ENCODE results near the gene NOC4L.
A peak's percentile ranks its signal among the peaks of the same experiment; 100 is the strongest.
"Not testable (repeated sequence)": the region's sequence is repeated elsewhere in the genome, so short reads cannot be mapped to it uniquely, and the experiment has no call there.

The NOC4L gene

DNA sequence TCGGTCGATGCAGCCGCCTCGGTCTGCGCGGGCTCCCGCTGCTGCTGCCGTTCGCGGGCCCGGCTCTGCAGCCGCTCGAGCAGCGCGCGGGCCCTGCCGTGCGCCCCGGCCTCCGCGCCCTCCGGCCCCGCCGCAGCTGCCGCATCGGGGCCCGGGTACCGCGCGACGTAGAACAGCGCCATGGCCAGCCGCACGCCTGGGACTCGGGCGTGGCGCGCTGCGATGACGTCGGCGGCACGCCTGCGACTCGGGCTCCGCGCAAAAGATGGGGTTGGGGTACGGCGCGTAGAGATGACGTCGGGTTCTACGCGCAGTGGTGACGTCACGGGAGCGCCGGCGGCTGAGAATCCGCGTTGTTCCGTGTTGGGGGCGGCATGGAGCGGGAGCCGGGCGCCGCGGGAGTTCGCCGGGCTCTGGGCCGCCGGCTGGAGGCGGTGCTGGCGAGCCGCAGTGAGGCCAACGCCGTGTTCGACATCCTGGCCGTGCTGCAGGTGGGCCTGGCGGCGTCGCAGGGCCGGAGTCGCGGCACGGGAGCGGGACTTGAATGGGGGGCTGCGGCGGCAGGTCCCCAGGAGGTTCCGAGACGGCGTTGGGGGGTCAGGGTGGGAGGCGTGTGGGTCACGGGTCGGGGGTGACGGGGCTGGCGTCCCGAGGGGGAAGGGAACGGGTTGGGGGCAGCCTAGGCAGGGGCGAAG lies at the start of gene NOC4L, which contains the start of gene DDX51:
Gene NOC4L (plus strand): TSS at position 343 of the 695 bp plus-strand sequence. CDS start 32 bp downstream, at position 375.
Gene DDX51 (minus strand): TSS at position 205 of the 695 bp plus-strand sequence. CDS start 23 bp downstream, at position 182.
- DNase-seq, result peak; percentile 91

DNA sequence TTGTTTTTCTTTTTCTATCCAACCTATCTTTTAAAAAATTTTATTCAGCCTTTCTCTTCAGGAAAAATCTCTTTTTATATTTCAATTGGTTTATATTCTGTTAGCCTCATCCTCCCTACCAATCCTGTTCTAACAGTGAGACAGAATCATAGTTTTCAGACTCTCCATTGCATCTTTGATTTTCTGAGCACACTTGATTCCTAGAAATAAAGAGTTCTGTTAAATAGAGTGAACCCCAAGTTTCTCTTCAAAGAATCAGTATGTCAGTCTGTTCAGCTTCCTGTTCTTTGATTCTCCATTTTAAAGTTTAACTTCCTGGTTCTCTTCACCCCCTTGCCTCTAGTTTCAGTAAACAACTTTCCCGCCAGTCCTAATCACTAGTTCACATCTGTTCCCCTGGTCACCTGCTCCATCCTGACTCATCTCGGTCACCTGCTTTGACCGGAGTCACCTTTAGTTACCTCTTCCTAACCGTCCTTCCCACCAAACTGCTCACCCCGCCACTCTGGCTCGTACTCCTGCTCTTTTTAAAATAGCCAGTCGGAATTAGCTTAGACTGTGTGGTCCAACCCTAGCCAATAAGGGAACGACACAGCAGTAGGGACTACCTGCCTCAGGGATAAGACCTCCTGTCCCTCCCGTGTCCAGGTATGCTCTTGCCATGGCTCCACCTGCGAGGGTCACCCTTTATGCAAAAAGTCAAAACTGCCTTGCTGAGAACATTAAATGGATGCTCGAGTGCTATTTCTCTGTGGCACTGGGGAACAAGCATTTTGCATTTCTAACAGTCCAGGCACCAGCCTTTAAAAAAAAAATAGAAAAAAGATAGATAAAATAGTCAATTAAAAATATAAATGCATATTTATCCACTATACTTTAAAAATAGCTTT lies 48.5 kb upstream of the NOC4L start:
- DNase-seq, result no peak

DNA sequence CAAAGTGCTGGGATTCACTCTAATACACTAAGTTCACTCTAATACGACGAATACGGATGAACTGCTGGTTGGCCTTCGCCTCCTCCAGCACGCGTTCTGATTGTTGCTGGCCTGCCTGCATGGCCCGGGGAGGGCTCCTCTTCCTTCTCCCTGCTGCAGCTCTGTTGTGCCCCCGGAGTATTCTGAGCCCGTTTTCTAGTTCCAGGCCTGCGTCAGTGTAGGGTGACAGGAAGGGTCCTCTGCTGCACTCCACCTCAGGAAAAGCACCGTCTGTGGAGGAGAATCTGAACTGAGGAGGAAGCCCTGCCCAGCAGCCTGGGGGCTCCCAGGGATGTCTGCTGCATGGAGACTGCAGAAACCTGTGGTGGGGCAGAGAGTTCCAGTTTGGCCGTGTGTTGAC lies 44.5 kb upstream of the NOC4L start:
- no peak for DNase-seq

DNA sequence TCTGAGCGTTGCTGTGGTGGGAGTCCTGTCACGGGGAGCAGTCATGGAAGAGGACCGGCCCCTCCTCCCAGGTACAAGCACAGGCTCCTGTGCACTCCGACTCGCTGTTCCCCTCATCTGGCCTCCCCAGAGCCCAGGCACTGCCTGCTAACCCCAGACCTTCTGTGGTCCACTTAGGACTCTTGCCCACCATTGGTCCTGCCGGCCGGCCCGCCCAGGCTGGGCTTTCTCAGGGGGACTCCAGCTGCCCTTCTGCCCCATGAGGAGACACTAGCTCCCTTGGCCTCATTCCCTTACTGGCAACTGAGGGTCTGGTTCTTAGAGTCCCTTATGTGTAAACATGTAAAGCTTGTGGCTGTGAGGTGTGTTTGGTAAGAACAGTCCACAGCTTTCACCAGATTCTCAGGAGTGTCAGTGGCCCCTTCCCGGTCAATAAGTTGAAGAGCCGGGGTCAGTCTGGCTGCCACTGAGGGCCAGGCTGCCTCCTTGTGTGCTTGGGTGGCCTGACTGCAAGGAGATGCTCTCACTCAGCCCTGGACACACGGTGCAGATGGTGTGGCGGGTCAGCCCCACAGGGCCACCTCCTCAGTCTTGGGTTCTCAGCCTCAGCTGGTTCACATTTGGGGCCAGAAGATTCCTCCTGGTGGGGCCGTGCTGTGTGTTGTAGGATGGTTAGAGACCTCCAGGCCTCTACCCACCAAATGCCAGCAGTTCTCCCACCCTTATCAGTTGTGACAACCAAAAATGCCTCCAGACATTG lies 43.8 kb upstream of the NOC4L start:
- DNase-seq, result no peak

DNA sequence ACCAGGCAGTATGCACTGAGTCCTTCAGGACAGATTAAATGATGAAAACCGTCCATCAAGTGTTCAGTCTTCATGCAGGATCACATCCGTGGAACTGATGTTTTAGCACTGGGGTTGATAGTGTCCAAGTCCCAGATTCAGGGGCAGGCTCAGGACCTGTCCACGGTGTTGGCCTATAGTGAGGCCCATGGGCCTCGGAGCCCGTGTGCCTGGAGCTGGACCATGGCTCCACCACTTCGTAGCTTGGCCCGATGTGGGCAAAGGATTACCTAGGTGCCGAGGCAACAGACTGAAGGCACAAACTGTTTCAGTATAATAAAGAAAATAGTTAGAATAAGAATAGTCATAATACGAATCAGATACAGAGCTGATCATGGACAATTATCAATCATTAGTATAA lies 42.0 kb upstream of the NOC4L start:
- no peak for DNase-seq

DNA sequence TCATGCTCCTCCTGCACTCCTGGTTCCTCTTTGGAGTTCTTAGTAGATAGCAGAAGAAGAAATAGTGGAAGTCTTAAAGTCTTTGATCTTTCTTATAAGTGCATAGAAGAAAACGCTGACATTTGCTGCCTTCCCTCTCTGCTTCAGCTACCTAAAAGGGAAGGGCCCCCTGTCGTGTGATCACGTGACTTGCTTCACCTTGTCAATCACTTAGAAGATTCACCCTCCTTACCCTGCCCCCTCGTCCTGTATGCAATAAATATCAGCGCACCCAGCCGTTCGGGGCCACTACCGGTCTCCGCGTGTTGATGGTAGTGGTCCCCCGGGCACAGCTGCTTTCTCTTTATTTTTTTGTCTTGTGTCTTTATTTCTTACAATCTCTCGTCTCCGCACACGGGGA lies 41.2 kb upstream of the NOC4L start:
- DNase-seq, result not testable (repeated sequence)

DNA sequence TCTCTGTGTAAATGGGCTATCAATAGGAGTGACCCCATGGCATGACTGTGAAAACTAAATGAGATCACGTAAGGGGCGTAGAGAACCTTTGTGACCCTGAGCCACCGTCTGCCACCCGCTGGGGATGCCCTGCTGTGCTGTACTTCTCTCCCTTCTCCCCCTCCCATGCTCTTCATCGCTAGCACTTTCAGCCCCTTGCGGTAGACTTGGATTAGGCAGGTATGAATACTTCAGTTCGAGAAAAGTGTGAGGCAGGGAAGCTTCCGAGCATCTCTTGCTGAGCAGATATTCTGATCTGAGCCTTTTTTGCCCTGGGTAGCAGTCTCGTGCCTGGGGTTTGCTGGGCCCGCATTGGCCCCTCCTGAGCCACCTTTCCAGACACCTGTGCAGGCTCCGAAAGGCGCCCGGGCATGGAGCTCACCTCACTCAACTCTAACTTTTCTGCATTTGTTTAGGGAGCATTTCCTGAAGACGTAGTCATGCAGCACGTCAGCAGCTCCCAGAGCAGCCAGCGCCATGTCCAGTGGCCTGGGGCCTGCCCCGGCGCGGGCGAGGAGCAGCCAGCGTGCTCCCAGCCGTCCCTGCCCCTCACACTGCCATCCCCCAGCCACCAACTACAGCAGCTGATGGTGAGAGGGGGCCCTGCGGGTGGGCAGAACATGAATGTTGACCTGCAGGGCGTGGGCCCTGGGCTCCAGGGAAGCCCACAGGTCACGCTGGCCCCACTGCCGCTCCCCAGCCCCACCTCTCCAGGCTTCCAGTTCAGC lies 40.5 kb upstream of the NOC4L start:
- no peak for DNase-seq

DNA sequence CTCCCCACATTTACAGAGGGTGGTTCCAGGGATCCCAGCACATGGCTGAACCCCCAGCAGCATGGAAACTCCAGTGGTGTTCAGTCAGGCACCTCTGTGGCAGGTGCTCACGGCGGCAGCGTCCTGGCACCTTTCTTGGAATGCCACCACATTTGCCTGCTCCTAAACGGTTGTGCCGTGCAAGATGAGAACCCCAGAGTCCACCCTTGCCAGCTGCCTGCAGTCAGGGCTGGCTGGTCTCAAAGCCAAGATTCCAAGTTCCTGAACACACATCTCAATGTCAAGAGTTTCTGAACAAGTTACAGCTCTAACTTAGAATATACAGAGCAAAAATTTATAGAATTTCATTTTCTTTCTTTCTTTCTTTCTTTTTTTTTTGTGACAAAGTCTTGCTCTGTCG lies 38.8 kb upstream of the NOC4L start:
- no peak for DNase-seq

DNA sequence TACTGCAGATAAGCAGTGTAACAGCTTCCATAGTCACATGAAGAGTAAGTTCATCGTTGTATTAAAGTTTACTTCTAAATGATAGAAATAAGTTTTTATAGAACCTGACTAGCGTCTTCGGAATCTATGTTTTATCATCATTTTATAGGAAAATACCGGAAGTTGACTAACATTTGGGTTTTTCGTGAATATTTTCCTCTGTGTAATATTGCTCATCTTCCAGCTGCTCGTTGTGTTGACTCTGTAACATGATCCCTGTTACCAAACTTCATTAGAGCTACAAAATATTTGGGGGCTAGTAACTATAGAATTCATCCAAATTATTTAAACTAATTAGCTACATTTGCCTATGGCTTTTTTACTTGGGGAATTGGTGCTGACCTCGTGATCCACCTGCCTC lies 37.3 kb upstream of the NOC4L start:
- no peak for DNase-seq

DNA sequence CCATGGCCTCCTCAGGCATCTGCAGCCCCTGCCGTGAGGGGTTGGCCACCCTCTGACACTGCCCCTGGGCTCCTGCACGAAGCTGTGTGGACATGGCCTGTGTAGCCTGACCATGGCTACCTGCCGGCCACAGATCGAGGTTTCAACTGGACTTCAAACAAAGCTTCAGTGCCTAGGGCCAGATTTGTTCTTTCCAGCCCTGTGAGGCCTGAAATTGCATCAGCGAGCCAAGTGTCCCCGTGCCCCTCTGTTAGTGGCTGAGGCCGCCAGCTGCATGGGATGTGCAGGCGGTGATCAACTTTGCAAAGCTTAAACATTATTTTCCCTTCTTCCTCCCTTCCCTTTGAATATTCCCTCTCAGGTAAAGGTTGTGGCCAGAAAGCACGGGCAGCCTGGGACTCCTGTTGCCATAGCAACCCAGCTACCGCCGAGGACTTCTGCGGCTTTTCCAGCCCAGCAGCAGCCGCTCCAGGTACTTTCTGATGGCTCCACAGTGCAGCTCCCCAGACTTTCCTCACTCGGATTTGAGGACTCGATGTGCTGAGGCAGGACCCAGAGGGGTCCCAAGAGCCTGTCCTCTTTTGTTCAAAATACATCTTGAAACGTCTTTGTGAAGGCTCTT lies 35.9 kb upstream of the NOC4L start:
- DNase-seq, result no peak

DNA sequence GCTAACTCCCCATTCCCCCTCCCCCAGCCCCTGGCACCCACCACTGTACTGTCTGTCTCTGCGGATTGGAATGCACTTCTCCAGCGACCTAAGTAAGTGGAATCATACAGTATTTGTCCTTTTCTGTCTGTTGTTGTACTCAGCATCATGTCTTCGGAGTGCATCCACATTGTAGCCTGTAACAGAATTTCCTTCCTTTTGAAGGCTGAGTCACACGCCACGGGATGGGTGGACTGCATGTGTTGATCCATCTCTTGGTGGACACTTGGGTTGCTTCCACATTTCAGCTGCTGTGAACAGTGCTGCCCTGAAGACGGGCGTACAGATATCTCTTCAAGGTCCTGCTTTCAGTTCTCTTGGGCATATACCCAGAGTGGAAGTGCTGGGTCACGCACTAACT lies 34.5 kb upstream of the NOC4L start:
- DNase-seq, result no peak

DNA sequence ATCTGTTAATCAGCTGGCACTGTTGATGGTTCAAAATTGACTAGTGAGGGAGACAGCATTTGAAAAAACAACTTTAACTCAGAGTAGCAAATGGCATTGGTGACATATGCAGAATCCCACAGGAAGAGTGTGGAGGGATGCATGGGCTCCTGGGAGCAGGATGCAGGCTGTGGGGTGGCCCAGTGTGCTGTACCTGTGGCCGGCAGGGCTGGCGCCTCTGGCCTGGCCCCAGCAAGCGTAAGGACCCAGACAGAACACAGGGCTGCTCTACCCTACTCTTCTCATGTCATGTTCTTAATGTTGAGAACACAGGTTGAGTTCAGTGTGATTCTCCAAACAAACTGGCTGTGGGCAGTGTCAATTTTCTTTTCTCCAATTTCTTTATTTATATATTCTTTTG lies 33.6 kb upstream of the NOC4L start:
- DNase-seq, result no peak

DNA sequence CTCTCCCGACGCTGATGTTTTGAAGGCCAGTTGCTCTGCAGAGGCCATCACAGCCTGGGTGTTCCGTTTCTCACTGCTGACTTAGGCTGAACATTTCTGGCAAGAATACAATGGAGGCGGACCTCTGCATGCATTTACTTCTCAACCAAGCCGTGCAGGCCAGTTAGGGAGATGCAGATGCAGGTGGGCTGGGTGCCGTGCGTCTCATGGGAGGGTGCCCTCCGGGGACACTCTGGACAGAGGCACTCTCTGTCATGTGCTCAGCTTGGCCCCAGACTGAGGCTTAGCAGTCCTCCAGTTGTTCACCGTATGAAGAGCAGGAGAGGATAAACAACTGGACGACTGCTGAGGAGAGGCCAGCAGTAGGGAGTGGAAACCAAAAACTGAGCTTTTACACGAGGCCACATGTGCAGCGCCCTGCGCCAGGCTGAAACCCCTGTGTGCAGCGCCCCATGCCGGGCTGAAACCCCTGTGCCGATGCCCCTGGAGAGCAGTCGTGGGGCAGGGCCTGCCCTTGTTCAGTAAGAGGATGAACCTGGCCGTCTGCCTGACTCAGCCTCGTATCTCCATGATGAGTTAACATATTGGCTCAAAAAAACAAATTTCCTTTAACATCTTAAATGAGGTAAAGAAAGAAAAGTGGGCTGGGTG lies 32.5 kb upstream of the NOC4L start:
- DNase-seq, result no peak

DNA sequence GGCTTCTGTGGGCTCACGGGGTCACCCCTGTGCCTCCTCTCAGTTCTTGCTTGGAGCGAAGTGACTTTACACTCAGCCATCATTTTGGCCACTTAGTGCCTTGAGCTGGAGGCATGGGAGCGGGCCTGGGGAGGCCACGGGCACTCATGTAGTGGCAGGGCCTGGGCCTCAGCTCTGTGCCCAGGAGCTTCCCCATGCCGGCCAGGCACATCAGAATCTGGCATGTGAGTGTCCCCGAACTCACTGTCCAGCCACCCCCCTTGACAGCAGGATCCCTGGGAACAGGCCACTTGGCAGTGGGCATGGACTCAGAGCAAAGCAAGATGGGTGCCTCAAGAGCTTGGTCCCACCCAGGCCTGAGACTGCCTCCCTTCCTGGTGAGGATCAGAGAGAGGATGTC lies 29.6 kb upstream of the NOC4L start:
- DNase-seq, result no peak

DNA sequence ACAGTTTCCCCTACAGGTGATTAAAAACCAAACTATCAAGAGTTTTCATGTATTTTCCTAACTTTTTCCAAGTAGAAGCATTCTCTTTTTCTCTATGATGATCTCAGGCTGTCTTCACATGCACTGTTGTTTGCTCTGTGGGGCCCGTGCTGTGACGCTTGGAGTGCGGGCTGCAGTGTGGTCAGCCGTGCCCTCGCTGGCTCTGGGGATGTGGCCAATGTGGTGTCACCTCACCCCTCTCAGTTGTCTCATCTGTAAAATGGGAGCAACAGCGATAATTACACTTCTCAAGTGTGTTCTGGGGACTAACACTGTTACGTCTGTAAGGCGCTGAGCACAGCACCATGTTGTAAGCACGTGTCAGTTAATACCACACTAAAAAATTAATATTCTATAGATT lies 28.8 kb upstream of the NOC4L start:
- DNase-seq, result no peak

DNA sequence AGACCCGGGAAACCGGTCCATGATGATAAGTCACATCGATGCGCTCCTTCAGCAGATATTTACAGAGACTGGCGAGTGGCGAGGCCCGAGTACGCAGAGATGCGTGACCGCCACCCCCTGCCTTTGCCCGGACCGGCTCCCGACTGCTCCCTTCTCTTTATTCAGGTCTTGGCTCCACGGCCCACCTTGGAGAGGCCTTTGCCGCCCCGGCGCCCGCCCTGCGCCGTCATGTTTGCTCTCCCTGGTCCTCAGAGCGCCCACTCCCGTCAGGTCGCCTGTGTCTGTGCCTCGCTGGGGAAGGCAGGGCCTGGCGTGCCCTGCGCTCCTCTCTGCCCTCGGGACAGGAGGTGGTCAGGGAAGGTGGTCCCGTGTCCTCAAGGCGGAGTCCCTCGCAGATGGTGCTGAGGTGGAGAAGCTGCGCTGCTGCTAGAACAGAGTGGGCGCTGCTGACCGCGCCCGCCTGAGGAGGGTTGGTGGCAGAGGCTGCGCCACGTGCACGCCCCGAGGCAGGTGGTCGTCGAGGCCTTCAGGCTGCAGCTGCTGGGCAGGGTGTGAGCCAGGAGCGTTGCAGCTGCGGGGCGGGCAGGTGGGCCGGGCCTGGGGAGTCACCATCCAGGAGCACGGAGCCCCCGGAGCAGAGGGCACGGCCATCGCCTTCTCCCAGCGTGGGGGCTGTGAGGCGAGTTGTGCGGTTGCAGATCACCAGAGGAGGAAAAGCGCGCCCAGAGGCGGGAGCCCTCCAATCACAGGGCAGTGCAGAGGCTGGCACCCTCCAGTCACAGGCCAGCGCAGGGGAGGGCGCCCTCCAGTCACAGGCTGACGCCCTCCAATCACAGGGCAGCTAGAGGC lies 27.3 kb upstream of the NOC4L start:
- no peak for DNase-seq

DNA sequence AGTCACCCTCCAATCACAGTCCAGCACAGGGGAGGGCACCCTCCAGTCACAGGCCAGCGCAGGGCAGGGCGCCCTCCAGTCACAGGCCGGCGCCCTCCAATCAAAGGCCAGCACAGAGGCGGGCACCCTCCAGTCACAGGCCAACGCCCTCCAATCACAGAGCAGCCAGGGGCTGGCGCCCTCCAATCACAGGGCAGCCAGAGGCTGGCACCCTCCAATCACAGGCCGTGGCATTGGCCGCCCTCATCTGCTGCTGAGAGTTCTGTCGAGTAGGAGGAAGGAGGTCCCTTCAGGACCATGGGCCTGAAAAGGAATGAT lies 26.7 kb upstream of the NOC4L start:
- DNase-seq, result peak; percentile 8

DNA sequence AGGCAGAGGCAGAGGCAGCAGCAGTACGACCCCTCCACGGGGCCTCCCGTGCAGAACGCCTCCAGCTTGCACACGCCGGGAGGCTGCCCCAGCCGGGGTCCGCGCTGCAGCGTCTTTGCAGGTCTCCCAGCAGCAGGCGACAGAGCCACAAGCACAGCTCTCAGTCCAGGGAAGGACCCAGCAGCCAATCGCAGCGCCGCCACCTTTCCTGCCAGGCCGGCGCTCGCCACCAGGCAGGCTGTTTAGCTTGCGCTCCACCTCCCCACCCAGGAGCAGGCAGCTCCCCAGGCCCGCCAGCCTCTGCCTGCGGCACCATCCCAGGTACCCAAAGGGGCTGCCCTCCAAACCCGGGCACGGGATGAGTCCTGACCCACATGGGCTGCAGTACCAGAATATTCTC lies 25.4 kb upstream of the NOC4L start:
- DNase-seq, result no peak

DNA sequence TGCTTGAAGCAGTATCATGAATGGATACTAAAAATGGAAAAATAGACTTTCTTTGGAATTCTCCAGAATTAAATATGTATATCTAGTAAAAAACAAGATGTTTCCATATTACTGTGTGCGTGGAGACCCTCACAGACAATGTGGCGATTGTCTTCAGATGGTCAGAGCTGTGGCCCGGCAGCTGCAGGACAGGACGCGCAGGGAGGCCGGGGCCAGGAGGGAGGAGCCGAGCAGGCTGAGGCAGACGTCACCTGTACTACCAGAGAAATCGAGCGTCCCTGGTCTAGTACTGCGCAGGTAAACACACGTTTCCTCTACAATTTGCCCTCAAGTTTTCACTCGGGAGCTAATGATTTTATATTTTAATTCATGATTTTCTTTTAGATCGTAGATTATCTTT lies 23.0 kb upstream of the NOC4L start:
- DNase-seq, result no peak

DNA sequence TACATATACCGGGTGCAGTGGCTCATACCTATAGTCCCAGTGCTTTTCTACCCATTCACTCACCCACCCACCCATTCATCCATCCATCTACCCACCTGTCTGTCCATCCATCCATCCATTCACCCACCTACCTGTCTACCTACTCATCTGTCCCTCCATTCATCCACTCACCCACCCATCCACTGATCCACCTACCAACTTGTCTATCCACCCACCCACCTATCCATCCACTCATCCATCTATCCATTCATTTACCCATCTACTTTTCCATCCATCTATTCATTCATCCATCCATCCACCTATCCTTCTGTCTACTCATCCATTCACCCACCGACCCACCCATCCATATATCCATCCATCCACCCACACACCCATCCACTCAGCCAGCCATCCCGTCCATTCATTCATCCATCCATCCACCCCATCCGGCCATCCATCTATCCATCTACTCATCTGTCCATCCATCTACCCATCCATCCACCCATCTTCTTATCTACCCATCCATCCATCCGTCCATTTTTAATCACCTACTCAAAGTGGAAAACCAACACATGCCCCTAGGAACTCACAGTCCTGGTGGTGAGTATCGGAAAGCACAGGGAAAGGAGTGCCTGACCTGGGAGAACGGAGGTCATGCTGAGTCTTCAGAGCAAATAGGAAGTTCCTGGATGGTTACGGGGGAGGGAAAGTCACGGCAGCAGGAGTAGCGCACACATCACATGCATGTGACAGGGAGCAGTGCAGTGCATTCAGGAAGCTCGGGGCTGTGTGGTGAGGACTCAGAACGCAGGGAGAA lies 20.1 kb upstream of the NOC4L start:
- DNase-seq, result no peak

All from hematopoietic multipotent progenitor cell treated with erythropoietin and hydrocortisone succinate and interleukin-3 and kit ligand, for 8 days (in vitro differentiated cells).